OCI-LY3 (cell line): ENCODE measurements around the gene SRPK2.

ENCODE experiments used
- EZH2phosphoT487 ChIP-seq: fragments of 200-600 bp; shearing (Covaris generic); IDR thresholded peaks from 2 replicates; pipeline ENCODE4 v1.6.1; 2018; ENCODE audit warnings: antibody characterized with exemption, mixed run types, low read depth
- TF ChIP-seq, protein P1 (sequence below): fragments of 200-600, 300-600 bp; sonication (generic); IDR thresholded peaks from 2 replicates; pipeline ENCODE4 v1.5.1; 2014; ENCODE audit warnings: antibody characterized with exemption, low read length, low read depth

DNA sequence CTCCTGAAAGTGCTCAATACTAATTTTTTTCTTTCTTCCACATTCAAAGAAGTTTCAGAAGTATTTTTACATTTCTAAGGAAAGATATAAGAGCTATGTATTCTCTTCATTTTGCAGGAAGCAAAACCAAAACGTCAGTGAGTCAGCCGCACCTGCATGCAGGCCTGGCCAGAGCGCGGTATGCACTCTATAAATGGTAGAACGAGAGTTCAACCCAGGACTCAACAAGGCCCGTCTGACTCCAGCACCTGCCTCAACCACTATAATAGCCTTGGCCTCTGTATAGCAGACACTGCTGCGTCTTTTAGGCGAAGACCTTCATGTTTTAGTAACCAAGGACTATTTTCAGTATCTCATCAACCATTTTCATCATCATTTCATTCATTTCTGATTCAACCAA lies 261.5 kb downstream of the SRPK2 start:
- TF ChIP-seq, protein P1, sequence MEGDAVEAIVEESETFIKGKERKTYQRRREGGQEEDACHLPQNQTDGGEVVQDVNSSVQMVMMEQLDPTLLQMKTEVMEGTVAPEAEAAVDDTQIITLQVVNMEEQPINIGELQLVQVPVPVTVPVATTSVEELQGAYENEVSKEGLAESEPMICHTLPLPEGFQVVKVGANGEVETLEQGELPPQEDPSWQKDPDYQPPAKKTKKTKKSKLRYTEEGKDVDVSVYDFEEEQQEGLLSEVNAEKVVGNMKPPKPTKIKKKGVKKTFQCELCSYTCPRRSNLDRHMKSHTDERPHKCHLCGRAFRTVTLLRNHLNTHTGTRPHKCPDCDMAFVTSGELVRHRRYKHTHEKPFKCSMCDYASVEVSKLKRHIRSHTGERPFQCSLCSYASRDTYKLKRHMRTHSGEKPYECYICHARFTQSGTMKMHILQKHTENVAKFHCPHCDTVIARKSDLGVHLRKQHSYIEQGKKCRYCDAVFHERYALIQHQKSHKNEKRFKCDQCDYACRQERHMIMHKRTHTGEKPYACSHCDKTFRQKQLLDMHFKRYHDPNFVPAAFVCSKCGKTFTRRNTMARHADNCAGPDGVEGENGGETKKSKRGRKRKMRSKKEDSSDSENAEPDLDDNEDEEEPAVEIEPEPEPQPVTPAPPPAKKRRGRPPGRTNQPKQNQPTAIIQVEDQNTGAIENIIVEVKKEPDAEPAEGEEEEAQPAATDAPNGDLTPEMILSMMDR = no peak
- TF ChIP-seq EZH2phosphoT487 = no peak
